Esophagus muscularis mucosa (tissue), 3 donors: ENCODE data around the gene KNL1.

ENCODE experiments used
- CTCF ChIP-seq, 3 experiments: fragments of 200-600 bp in 2 of 3; fragments of 450-650 bp in 1 of 3; sonication (generic) in 2 of 3; IDR thresholded peaks; one replicate each; pipeline ENCODE4 v1.5.1; 2017 to 2019; ENCODE audit warnings: antibody characterized with exemption in 3 of 3, mild to moderate bottlenecking in 2 of 3, moderate library complexity in 1 of 3
- POLR2A ChIP-seq: fragments of 450-650 bp; IDR thresholded peaks from one replicate; pipeline ENCODE4 v1.6.1; 2017; ENCODE audit warnings: antibody characterized with exemption, moderate library complexity, mild to moderate bottlenecking, low read depth

- peak; percentile 12 for TF ChIP-seq POLR2A
- peak in 1 of 3 experiments; percentile 13 for TF ChIP-seq CTCF (IDR thresholded peaks at IDR 0.05)
Measured at GRCh38 chr15:40694688-40695468, 100.8 kb downstream of the KNL1 start, which contains the start of gene RAD51.
